ENCODE results near the gene PARD3B.
A peak's percentile ranks its signal among the peaks of the same experiment; 100 is the strongest.

PARD3B gene

DNA sequence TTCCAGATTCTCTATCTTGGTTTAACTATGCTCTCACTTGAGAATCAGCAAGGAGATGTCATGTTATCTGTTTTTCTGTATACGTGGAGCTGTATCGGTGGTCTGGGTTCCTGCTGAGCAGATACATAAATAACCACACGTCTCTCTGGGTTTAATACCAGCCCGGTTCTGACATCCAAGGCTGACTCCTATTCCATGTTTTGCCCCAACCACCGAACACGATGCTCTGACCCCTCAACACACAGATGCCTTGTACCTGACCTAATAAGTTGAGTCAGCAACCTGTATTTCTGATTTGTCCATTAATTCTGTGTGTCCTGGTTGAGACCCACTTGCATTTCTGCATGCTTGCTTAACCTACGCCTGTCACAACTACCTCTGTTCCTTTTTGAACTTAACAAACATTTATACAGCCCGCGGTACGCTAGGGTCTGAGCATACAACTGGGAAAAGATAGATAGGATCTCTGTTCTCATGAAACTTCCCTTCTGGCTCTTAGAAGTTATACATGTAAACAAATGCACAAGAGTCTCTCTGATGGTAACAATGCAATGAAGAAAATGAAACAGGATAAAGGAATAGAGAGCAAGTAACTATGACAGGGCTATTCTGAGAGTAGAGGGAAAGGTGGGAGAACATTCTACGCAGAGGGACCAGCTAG, 480.4 kb downstream of the PARD3B start:
- DNase-seq: no peak

DNA sequence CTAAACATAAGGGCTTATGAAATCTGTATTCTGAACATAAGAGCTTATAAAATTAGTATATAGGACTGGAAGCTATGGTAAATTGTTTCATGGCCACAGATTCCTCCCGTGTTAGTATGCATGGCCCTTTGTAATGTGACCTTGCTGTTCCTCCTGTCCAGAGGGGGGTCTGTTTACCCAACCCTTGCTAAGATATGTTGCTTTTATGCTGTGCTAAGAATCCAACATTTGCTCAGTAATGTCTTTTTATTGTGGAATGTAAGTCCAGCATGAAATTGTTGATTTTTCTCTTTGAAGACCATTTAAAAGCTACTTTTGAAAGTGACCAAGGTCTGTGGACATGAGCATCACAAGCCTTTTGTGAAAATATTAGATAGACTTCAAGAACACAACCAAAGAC, 485.4 kb downstream of the PARD3B start:
- DNase-seq: no peak

DNA sequence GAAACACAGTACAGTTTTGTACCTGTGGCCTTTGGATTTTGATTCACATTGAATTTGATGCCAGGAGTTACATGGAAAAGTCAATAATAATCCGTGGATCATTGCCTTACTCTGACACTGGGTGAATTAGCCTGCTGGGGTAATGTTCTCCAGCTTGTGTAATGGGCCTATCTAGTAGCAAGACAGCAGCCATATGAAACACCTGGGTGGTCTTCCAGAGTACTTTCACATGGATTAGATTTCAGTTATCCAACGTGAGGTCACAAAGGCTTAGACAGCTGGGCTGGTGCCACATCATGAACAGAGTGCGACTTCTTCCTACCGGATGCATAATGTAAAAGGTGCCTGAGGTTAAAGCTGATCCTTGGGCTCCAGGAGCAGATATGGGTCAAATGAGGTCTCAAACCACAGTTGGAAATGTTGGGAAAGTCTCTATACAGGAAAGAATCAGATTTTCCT, 486.8 kb downstream of the PARD3B start:
- DNase-seq: no peak

DNA sequence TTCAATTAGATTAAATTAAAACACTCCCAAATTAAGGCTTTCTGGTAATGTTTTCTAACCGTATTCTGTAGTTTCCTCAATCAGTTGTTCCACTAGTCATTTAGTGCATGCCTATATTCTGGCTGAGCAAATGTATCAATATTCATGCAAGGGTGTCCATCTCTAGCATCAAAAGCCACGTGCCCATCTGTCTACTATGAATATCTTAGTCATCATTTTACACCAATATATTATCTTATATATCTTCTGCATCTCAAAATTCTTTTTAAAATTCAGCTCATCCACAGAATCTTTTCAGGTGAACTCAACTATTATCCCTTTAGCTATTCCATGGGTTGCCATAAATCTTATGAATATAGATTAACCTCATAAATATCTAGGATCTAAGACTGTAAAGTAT, 488.2 kb downstream of the PARD3B start:
- no peak for DNase-seq

DNA sequence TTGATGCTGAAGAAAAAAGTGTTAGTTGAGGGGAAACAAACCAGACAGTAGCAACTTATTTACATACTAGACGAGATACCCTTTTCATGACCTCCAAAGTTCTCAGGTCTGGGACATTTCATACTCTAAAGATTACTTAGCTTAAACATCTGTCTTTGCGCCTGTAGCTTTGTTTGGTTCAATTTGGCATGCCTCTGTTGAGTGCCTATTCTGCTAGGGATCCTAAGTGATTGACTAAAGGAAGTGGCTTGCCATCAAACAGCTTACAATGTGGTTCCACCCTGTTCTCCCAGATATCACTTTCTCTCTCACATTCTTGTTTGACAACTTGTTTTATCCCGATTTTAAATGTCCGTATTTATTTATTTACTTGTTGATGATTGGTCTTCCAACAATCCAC, 488.8 kb downstream of the PARD3B start:
- no peak for DNase-seq

DNA sequence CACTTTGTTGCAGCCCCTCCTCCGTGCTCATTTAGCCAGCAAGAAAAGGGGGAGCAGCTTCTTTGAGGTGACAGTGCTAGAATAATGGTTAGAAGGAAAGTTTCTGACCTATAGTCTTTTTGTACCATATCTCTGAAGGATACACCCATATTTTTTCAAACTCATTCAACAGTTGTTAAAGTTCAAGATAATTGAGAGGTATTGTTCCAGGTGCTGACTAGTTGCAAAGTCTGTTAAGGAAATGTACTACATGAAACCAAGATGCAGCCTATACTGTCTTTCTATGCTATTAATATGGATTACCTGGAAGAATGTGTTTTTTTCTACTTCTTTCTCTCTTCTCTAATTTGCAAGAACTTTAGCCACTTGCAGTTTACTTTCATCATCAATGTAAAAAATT, 495.0 kb downstream of the PARD3B start:
- no peak for DNase-seq

DNA sequence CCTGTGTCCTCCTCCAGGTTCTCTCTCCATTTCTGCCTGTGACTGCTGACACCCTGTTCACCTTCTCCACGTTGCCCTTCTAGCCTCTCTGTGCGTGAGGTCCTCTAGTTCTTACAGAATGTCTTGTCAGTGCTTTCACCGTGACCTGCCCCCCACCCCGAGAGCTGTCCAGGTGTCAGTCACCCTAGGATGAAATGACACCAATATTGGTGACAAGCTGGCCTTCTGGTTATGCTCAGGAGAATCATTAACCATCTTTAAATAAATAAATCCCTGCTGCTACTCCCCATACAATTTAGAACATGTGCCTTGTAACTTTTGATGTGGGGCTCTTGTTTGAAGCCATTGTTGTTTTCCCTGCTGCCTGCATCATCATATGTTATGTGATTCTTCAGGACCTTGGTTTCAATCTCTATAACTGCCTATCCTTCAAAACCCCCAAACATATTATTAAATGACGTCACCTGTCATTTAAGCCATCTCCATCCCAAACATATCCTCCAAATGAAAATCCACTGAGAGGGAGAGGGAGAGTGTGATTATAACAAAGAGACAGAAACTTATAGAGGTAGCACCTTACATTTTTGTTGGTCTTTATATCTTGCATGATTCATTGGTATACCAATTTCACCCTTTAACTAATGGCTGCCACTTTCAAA, 496.3 kb downstream of the PARD3B start:
- no peak for DNase-seq

DNA sequence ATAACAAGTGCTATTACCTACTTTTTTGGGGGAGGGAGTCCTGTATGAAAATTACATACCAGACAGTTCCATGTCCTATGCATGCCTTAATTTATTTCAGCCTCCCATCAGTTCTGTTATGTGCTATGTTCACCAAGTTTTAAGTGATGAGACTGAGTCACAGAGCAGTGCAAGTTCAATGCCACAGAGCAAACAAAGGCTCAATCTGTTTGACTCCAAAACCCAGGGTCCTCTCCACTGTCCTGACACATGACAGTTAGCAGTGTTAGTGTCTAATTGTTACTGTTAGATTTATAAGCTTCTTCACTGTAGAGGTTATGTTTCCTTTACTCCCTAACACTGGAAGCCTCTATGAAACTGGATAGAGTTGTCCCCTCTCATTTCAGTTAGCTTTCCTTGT, 498.0 kb downstream of the PARD3B start:
- DNase-seq: no peak

DNA sequence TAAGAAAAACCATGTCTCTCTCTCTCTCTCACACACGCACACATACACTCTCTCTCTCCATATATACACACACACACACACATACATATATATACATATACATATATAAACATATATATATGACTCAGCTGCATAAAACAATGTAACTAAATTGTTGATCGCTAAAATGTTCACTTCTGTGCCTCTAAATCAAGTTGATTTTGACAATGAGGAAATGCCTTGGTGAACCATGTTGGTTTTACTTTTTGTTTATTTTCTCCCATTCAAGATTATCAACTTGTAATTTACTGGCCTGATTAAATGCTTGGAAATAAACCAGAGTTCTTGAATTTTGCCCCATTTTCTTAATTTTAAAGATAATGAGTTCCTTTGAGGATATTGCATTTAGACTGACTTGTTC, 500.4 kb downstream of the PARD3B start:
- DNase-seq: no peak

DNA sequence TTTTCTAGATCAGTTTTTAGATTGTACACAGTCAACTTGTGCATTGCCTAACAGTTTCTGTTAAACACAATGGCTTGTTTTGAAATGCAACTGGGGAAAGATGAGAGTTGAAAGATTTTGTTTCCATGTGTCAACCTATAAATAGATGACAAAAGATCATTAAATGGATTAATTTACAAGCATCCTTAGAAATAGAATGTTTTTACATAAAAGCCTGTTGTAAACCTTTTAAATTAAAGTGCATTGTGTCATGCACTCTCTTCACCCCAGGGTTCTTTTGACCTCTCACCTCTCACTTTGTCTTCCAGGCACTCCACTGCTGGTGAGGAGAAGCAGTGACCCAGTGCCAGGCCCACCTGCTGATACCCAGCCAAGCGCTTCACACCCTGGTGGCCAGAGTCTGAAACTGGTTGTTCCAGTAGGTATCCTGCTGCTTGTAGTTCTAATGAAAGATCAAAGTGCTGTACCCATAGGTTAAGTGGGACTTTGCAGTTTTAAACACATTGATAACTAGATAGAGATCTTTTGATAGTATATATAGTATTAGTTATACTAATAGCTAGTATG, 502.1 kb downstream of the PARD3B start:
- DNase-seq: no peak

DNA sequence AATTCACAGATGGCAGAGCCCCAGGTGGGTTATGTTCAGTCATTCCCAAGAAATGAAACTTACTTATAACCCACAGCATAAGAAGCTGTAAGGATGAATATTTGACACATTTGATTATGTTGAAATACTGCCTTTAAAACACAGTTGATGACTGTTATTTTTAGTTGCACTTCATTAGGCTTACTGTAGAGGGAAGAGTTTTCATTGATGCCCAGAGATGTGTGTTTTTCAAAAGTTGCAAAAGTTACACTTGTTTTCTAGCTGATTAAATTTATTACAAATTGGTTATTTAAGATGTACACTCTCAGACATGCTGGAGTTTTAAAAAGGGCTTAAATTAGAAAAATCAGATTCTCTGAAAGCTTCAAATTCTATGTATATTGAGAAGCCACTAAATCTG, 506.1 kb downstream of the PARD3B start:
- no peak for DNase-seq

DNA sequence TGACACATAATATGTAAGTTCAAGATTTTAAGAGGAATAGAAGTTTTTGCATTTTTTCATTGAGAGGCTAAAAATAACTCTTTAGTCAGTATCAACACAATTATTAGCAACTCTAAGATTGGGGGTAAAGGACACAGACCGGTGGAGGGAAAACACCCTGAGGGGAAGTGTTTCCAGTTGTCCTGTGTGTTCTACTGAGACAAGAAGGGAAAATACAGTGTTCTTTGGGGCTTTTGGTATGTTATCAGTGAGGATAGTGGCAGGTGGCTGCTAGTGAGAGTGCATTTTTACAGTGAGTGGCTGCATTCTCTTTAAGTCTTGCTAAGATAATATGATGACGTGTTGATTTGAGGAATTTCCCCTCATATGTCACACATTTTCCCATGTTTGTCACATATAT, 507.5 kb downstream of the PARD3B start:
- no peak for DNase-seq

DNA sequence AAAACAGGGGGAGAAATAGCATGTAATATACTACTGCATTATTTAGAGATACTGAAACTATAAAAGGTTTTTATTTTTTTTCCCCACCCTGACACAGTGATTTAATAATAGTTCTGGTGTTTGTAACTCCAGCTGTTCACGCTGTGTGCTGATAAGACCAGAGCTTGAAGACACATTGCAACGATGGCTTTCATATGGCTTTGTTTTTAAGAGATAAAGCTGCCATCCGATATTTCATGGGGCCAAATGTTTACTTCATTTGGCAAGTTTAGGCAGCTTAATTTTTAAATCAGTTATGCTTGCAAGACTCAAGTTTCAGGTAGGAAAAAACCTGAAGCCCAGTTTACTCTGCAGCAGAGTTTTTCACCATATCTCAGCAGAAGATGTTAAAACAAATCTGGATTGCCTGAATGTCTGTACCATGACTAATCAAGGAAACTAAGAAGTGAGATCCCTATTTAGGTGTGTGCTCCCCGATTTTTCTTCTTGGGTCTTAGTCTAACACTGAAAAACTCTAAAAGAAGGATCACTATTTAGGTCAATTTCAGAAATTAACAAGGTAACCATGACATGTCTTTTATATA, 508.6 kb downstream of the PARD3B start:
- peak; percentile 2 for DNase-seq

DNA sequence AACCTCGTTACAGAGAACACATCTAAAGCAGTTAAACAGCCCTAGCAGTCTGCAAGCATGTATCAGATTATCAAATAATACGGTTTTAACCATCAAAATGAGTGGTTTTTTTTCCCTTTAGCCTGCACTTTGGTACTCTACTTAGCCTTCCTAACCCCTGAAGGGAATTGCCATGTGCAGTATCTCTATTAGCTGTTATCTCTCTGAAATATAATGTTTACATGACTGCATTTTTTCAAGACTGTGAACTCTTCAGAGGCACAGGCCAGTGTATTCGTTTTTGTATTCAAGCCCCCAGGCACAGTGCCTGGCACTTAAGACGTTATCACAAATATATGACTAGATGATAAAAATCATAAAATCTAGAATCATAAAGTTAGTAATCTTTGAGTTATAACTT, 509.5 kb downstream of the PARD3B start:
- DNase-seq: no peak

DNA sequence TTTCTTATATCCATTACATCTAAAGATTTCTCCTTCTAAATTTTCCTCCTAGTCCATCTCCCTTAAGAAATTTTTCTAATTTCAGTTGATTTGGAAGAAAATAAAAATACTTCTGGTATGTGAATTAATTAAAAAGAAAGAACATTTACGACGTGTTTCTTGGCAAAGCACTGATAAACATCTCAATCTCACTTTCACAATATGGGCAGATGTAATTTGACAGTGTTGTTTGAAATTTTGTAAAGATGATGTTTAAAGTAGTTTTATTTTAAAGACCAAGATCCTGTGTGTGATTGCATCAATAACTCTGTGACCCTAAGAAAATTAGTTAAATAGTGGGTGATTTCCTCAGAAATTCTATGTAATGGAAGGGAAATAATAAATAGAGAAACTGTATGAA, 510.0 kb downstream of the PARD3B start:
- DNase-seq: no peak

DNA sequence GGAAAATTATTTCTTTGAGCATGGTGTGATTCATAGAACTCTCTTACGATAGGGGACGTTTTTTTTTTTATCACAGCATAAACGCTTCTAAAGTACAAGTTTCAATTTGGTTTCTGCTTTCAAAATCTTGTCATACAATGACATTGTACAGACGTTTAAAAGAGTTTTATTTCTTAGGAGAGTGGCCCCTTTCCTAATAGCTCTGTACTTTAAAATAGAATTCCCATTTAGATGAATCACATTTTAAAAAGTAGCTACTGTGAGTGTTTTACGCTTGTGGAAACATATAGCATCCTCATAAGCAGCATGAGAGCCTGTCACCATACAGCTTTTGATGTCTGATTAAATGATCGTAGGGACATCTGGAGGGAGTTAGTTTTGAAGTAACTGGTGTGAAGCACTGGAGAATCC, 510.9 kb downstream of the PARD3B start:
- DNase-seq: no peak

DNA sequence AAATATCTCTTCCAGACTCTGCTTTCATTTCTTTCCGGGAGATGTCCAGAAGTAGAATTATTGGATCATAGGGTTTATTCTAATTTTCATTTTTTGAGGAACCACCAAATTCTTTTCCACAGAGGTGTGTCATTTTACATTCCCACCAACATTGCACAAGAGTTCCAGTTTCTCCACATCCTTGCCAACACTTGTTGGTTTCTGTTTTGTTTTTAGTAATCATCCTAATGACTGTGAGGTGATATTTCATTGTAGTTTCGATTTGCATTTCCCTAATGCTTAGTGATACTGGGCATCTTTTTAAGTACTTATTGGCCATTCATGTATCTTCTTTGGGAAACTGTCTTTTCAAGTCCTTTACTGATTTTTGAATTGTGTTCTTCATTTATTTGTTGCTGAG, 513.1 kb downstream of the PARD3B start:
- DNase-seq: no peak

DNA sequence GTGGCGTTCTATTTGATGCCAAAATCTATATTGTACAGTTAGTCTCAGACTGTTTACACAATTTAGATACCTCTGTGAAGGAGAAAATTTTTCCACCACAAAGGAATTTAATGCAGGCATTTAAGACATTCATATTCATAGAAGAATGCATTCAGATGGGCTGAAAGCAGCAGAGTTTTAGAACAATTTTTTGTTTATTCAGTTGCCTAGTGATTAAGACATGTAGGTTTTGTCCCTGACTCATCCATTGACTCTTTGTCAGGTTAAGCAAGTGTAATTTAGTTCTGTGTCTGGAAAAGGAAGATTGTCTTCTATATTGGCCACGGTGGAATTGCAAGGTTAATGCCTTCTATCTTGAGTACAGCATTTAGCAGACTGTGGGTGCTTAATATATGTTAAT, 515.0 kb downstream of the PARD3B start:
- no peak for DNase-seq

DNA sequence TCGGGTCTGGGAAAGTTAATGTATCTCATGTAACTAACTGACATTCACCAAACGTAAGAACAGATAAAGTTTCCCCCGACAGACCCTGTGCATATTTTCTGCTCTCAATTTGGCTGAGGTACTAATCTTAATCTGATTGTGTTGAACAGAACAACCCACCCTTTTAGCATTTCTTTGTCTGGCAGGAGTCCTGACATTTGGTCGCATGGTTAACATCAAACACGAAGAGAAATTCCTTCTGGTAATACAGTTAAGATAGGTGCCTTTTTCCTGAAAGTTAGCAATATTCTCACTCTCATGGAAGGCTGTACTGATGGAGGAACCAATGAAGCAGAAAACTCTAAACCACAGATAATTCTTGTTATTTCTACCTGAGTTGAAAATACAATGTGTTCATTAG, 520.8 kb downstream of the PARD3B start:
- no peak for DNase-seq

DNA sequence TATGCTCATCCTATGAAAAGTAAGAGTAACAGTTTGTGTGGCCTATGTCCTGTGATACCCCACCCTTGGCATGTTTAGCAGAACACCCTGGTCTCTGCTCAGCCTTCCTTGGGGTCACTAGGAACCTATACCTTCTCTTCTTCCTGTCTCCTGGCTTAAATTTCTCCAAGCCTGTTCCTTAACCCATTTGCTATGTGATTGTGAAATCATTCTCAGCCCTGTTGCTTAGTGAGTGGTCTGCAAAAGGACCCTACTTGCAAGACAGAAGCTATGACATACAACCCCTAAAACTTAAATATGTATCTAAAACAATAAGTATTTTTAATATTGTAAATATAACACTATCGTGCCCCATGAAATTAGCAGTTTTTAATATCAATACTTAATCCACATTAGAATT, 524.7 kb downstream of the PARD3B start:
- no peak for DNase-seq

DNA sequence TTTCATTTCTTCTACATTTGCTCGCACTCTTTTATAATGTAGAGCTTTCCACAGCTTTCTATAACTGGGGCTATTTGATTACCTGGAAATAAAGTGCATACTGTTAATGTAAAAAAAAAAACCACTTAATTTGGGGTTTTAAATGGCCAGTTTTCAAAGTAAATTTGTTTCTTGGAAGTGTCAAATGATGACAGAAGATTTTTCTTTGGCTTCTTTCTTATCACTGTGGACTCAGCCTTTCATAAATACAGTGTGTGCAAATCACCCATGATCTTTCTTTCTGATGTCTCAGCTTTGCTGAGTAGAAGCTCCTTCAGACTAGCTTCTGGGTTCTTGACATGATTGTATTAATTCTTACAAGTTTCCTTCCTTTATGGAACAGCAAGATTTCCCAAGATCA, 525.6 kb downstream of the PARD3B start:
- DNase-seq: no peak

DNA sequence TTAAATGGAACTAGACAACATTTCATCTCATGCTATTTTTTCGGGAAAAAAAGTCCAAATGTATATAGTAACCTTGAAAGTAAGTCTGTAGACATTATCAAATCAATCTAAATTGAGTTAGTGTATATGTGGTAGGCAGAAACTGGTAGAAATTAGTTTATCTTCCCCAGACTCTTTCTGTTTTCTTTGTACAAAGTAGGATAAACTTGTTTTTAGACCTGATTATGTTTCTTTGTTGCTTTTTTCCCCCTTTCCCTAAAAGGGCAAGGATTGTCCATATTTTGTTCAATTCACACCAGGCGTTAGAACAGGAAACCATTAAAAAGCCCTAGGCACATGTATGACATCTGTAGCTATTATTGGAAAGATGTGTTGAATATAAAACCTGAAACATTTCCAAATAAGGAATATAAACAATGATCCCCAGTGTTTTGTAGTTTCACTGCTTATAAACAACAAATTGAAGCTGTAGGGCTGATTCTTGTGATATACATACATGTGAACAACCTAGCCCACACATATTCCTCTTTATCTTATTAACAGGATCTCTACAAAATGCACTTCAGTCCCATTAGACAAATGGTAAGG, 528.3 kb downstream of the PARD3B start:
- DNase-seq: no peak

DNA sequence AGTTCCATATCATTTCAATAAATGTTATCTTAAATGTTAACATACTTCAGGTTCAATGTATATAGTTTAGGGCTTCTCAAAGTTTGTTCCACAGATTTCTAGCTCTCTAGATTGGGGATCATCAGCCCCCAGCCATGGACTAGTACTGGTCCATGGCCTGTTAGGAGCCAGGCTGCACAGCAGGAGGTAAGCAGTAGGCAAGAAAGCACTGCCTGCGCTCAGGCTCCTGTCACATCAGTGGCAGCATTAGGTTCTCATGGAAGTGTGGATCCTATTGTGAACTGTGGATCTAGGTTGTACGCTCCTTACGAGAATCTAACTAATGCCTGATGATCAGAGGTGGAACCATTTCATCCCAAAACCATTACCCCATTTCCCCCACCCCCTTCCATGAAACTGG, 531.1 kb downstream of the PARD3B start:
- DNase-seq: no peak

DNA sequence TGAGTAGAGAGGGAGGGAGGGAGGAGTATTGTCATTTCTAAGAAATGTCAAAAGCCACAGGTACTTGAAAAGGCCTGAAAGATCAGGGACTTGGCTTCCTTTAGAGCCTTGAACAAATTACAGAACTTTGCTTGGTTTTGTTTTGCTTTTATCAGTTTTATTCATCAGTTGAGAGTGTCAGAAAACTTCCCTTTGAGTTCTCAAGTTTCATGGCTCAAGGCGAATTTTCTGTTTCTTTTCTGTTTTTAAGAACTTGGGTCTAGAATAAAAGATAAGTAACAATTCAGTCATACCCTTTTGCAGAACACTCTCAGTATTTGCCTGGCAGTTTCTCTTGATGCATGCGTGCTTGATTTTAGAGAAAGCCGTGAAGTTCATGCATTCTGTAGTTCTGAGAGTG, 531.9 kb downstream of the PARD3B start:
- no peak for DNase-seq
